Activated CD4-positive, alpha-beta T cell treated with anti-CD3 and anti-CD28 coated beads for 1 hour (primary cell): ENCODE data around the gene RNU6-7.

Experiments used
- DNase-seq: peaks from one replicate; pipeline ENCODE4 v3.0.0-alpha.2; 2020

The RNU6-7 gene

DNA sequence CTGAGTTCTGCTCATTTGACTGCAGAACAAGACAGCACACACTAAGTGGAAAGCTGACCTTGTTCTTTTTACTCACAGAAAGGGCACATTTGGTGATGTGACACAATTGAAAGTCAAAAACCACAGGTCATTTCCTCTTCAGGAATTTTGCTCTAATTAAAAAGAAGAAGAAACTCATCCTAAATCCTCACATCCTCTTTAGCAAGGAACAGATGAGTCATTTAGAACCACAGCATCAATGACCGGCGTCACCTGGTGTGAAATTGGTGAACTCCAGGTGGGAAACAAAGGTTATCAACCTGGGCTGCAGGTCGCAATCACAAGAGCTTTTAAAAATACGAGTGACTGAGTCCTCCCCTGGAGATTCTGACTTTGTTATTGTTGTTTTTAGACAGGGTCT, 4.1 kb downstream of the RNU6-7 start:
- no peak for DNase-seq

GRCh38 chr14:32206552-32206951, 4.7 kb downstream of the RNU6-7 start:
- DNase-seq = no peak

GRCh38 chr14:32208490-32208889, 6.6 kb downstream of the RNU6-7 start:
- DNase-seq = no peak

DNA sequence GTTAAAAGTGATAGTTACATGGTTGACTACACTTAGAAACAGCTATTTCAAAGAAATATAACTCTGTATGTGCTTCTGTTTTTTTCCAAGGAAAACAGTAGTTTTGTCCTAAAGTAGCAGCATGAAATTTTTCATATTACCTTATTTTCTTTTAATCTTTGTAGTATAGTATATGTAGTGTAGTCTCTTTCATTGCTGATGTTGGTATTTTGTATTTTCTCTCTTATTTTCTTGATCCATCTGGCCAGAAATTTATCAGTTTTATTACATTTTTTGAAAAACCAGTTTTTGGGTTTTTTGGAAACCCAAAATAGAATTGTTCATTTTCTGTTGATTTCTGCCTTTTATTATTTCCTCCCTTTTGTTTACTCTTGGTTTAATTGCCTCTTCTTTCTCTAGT, 7.6 kb downstream of the RNU6-7 start:
- no peak for DNase-seq

- no peak for DNase-seq
Measured at GRCh38 chr14:32211068-32211404, 9.2 kb downstream of the RNU6-7 start.

DNA sequence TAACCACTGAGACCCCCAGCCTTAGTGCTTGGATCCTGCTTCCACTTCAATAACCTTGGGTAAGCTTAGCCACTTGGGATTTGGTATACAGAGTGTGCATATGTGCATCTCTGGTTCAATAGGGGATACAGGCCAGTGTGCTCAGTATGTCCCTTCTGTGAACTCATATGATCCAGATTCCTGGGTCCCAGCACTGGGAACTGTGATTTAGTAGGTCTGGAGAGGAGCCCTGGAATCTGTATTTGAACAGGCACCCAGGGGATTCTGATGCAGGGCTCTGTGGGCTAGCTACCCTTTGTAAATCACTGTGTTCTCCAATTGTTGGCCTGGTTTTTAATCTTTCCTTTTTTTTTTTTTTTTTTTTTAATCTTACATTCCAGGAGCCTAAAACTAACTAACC, 11.0 kb downstream of the RNU6-7 start:
- DNase-seq = no peak

DNA sequence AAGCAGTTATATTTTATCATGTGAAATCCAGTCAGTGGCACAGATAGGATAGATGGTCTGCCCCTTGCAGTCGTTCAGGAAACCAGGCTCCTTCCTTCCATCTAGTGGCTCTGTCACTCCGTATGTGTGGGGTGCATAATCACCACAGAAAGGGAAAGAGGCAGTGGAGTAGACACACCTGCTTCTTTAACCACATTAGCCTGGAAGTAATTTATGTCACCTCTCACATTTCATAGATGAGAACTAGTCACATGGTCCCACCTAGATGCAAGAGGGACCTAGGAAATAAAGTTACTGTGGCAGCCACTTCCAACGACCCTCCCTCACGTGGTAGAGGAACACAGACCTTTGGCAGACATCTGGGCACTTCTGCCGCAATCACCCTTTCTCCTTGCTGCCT, 15.5 kb downstream of the RNU6-7 start:
- no peak for DNase-seq

DNA sequence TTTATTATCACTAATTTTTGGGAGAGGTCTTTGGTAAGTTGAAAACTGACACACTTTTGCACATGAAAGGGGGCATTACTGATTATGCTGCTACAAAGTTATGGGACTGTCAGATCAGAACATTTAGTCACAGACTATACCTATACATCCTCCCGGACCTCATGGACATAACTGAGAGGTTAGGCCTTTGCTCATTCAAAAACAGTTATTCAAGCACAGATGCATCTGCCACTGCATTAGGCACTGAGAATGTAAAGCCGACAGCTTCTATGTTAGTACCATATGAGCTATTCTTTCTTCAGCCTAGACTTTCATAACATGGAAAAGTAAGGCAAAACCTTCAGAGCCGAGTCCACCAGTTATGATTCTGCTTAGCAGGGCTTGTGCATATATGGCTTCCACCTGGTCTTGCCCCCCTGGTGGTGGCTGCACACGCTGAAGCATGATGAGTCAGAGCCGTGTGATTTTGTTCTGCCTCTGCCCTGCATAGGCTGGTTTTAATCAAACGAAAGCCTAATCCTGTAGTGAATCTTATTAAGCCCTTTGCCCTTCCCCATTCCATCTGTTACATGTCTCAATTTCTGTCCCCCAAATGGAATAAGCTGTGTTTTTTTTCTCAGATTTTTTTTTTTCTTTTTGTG, 23.0 kb downstream of the RNU6-7 start:
- no peak for DNase-seq

- DNase-seq = no peak
Measured at GRCh38 chr14:32225378-32225920, 23.6 kb downstream of the RNU6-7 start.

DNA sequence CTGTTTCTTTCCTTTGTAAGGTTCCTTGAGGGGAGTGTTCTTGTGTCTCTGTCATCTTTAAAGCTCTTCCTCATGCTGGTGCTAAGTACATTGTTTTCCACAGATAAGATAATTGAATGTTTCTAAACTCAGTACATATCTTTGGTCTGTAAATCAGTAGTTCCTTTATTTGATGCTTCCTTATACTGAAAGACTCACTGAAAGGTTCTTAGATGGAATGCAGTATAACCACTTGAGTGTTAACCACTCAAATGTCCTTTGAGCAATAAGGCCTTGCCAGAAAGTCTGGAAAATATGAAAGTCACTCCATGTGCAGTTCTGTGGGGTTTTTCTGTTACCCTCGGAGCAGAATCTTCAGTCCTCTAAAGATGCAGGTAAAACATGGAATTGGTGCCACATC, 24.2 kb downstream of the RNU6-7 start:
- DNase-seq = no peak

DNA sequence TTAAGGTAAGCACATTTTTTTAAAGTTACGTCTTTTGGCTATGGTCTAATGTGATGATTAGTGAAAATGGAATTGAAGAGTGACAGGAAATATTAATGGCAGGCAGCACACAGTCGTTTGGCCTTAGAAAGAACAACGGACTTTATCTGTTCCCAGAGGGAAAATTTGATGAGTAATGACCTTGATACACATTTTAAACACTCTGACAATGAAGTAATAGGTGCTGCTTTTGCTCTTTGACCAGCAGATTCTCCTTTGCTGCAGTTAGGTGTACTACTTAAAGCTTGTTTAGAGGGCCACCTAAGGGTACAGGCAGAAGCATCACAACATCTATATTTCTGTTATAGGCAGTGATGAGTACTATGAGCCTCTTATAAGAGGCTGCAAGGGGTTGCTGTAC, 28.3 kb downstream of the RNU6-7 start:
- DNase-seq = no peak

- no peak for DNase-seq
Measured at GRCh38 chr14:32230695-32231280, 28.9 kb downstream of the RNU6-7 start.

- no peak for DNase-seq
Measured at GRCh38 chr14:32232481-32232880, 30.6 kb downstream of the RNU6-7 start.

DNA sequence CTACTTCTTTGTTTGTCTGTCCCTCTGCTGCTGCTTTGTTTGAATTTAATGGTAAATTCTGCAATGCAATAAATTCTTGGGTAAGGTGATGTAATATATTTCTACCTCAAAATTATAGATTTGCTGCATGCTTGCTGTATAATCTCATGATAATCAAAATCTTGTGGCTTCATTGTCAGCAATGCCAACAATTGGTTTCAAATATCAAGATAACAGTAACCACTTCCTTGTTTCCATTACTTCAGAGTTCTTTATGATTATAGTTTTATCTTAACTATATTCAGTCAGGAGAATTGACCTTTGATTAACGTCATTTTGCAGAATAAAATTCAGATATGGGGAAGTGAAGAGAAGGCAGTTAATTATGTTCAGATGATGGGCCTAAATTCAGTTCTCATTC, 31.4 kb downstream of the RNU6-7 start:
- no peak for DNase-seq

GRCh38 chr14:32244404-32244803, 42.6 kb downstream of the RNU6-7 start:
- DNase-seq = no peak

- no peak for DNase-seq
Measured at GRCh38 chr14:32246751-32247150, 44.9 kb downstream of the RNU6-7 start.

GRCh38 chr14:32249371-32249770, 47.5 kb downstream of the RNU6-7 start:
- no peak for DNase-seq

- no peak for DNase-seq
Measured at GRCh38 chr14:32249780-32250179, 47.9 kb downstream of the RNU6-7 start.

GRCh38 chr14:32250681-32251080, 48.8 kb downstream of the RNU6-7 start:
- DNase-seq = no peak

DNA sequence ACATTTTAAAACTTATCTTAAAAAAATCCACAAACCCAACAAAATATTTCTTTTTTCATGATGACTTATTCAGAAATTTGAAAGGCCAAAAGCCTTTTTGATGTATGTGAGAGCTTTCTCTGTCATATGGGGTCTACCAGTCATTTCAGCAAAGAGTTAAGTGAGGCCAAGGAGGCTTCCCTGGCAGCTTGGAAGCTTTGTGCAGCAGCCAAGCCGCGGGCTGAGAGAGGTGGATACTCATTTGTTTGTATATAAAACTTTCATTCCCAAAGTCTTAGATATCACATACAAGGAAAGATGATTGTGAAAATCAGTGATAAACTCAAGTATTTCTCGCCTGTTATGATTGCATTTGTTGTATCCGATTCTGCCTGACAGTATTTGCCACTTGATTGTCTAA, 49.7 kb downstream of the RNU6-7 start:
- DNase-seq = no peak
